Central memory CD8-positive, alpha-beta T cell (primary cell): Measurements from ENCODE around the gene PCP4.
"Not testable (repeated sequence)": the region's sequence is repeated elsewhere in the genome, so short reads cannot be mapped to it uniquely, and the experiment has no call there.

Experiments
- ATAC-seq: fragments of 150-1000 bp; cut with Tn5 transposase; replicated peaks from 2 replicates; pipeline ENCODE4 v1.10.0; 2022; ENCODE audit warnings: mild to moderate bottlenecking, moderate FRiP score, moderate number of reproducible peaks; ENCODE audit not compliant: poor library complexity, severe bottlenecking; ENCODE audit errors: extremely low read depth
- DNase-seq, 2 donors: peaks; one replicate each; pipeline ENCODE4 v3.0.0; 2021; ENCODE audit warnings: low spot score in 2 of 2
- H3K27ac Mint-ChIP-seq: one replicate; pipeline ENCODE4 v1.8.0; 2022; ENCODE audit warnings: low read depth, mild to moderate bottlenecking, moderate library complexity, mixed read lengths
- H3K27me3 Mint-ChIP-seq: one replicate; pipeline ENCODE4 v1.8.0; 2022; ENCODE audit warnings: mixed read lengths
- H3K36me3 Mint-ChIP-seq: one replicate; pipeline ENCODE4 v1.8.0; 2022; ENCODE audit warnings: mild to moderate bottlenecking, moderate library complexity, mixed read lengths; ENCODE audit not compliant: insufficient read depth
- H3K4me1 Mint-ChIP-seq: one replicate; pipeline ENCODE4 v1.8.0; 2022; ENCODE audit warnings: mixed read lengths
- H3K4me3 Mint-ChIP-seq: one replicate; pipeline ENCODE4 v1.8.0; 2022; ENCODE audit warnings: mild to moderate bottlenecking, moderate library complexity, mixed read lengths
- H3K9me3 Mint-ChIP-seq: one replicate; pipeline ENCODE4 v1.8.0; 2022; ENCODE audit warnings: mixed read lengths

PCP4 gene

DNA sequence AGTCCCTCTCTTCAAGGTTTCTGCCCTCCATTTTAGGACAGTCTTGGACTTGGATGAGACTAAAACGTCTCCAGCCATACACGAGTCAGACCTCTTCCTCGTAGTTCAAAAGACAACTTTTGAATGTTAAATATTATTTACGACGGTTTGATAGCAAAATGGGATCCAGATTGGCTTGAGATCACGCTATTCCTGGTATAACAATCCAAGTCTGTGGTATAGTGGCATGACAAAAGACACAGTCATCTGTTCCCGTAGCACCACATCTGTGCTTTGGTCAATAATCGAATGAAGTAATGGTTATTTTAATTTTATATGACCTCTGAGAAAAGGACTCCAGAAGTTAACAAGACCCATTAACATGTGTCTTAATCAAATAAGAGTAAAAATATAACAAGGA is 7.0 kb downstream of the PCP4 start:
- DNase-seq (no peak), ATAC-seq (no peak)
- no peak overlapping the region for H3K27ac Mint-ChIP-seq
- H3K4me3 Mint-ChIP-seq: no peak overlapping the region
- H3K36me3 Mint-ChIP-seq: no peaks in the 10 kb centered on the region
- H3K9me3 Mint-ChIP-seq: peaks cover 11% of the 10 kb centered on the region
- H3K27me3 Mint-ChIP-seq: no peaks in the 10 kb centered on the region
- H3K4me1 Mint-ChIP-seq: no peaks in the 10 kb centered on the region

DNA sequence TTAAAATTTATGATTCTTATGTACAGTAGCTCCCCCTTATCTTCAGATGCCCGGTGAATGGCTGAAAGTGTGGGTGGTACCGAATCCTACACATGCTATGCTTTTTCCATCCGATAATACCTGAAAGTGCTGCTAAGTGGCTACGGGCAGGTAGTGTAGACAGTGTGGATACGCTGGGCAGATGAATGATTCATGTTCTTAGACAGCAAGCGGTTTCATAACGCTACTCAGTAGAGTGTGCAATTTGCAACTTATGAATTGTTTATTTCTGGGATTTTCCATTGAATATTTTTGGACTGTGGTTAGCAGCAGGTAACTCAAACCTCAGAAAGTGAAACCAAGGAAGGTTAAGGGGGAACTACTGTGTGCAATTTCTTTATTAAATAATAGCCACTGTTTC is 7.5 kb downstream of the PCP4 start:
- H3K27me3 Mint-ChIP-seq: no peaks in the 10 kb centered on the region
- H3K9me3 Mint-ChIP-seq: peaks cover 11% of the 10 kb centered on the region

DNA sequence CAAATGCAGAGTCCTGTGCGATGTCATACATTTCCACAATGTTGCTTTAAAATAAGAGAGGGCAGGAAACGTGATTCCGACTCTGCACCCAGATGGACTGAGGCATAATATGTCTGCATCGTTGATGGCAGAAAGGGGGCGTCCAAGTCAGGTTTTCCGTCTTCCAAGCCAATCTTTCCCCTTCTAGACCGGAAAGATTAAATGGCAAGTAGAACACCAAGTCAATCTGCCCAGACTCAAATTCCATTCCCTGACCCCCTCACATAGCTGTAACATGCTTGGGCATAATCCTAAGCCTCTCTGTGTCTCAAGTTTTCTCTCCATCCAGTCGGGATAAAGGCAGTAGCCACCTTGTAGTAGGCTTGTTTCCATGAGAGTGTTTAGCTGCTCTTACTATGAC is 14.4 kb downstream of the PCP4 start:
- no peak overlapping the region for H3K27ac Mint-ChIP-seq
- no peaks in the 10 kb centered on the region for H3K4me1 Mint-ChIP-seq
- ATAC-seq: no peak
- H3K36me3 Mint-ChIP-seq: no peaks in the 10 kb centered on the region
- no peaks in the 10 kb centered on the region for H3K27me3 Mint-ChIP-seq
- H3K4me3 Mint-ChIP-seq: no peak overlapping the region
- DNase-seq: no peak
- H3K9me3 Mint-ChIP-seq: peaks cover 6% of the 10 kb centered on the region

More for the DNA sequence above, 7.5 kb downstream of the PCP4 start:
- DNase-seq (no peak), ATAC-seq (no peak)
- Mint-ChIP-seq H3K4me1 (no peaks in the 10 kb centered on the region), H3K27ac (no peak overlapping the region), H3K4me3 (no peak overlapping the region), H3K36me3 (no peaks in the 10 kb centered on the region)

DNA sequence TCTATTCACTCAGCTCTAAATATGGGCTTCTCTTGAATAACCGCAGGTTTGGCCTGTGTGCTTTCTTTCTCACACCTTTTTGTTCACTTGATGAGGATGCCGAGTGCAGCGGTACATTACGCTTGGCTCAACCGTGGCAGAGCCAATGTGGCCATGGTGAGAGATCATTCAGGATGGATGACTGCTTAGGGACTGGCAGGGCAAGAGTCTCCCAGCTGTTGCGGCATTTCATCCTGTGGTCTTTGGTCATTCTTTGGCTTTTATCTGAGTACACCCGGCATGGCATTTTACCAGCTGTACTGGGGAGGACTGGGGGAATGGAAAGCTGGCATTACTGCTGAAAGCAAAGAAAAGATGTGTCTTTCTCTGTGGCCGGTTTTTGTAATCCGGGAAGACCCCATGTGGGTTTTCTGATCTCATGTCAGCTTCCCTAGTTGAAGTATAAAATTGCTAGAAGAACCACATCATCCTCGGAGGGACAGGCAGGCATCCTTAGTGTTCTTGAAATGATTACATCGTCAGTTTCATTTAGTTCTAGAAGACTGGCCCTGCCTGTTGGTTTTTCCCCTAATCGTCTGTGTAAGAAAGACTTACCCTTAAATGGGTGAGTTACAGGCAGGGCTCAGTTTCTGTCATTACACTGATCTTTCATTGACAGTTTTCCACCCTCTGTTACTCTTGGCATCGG is 15.1 kb downstream of the PCP4 start:
- Mint-ChIP-seq H3K27me3 (no peaks in the 10 kb centered on the region), H3K4me1 (no peaks in the 10 kb centered on the region), H3K36me3 (no peaks in the 10 kb centered on the region), H3K27ac (no peak overlapping the region), H3K4me3 (no peak overlapping the region), H3K9me3 (peaks cover 6% of the 10 kb centered on the region)
- no peak for DNase-seq
- no peak for ATAC-seq

DNA sequence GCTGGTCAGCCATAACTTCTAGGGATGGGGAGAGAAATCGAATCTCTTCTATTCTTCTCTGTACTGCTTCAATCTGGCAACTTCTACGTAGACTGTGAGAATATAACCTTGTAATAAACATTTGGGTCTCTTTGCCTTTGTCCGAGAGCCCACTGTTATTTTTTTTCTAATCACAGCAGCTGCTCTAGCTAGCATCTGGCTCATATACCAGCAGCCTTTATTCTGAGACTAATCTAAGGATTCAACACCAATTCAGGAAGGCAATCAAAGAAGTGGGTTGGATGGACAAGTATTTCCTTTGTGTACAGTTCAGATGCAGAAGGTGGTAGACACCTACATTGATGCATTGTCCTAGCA is 15.6 kb downstream of the PCP4 start:
- no peak overlapping the region for H3K27ac Mint-ChIP-seq
- no peaks in the 10 kb centered on the region for H3K36me3 Mint-ChIP-seq
- no peaks in the 10 kb centered on the region for H3K27me3 Mint-ChIP-seq
- ATAC-seq (no peak), DNase-seq (no peak)
- H3K4me3 Mint-ChIP-seq: no peak overlapping the region
- no peaks in the 10 kb centered on the region for H3K4me1 Mint-ChIP-seq
- peaks cover 6% of the 10 kb centered on the region for H3K9me3 Mint-ChIP-seq

DNA sequence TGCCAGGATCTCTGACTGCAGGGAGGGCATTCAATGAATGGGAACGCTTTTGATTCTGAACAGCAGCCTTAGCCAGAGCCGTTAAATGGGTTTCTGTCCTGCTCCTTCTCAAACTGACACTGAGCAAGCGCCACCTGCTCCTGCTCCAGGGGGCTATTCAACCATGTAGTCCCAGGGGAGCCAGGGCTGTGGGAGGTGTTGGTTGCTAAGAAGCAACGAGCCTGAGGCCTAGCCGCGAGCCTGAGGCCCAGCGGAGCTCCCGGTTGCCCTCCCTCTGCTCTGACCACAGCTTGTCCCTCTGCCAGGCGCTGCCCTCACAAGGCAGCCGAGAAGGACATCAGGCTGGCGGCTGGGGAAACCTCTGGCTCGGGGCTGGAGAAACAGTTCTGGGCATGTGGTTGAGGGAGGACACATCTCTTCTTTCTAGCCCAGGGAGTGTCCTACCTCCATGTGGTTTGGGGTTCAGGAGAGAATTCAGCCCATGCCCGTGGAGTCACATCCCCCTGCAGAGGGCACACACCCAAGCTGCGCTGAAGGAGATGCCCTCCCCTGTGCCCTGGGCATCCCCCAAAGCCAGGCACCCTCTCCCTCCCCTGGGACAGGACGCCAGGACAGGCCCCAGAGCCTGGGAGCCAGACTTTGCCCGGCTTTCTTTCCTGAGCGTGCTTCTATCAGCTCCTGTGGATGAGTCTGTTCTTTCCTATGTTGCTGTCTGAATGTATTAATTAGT is 18.0 kb downstream of the PCP4 start:
- DNase-seq (no peak), ATAC-seq (no peak)
- Mint-ChIP-seq H3K4me1 (no peaks in the 10 kb centered on the region), H3K9me3 (peaks cover 6% of the 10 kb centered on the region), H3K27ac (no peak overlapping the region), H3K4me3 (no peak overlapping the region), H3K27me3 (no peaks in the 10 kb centered on the region), H3K36me3 (no peaks in the 10 kb centered on the region)

DNA sequence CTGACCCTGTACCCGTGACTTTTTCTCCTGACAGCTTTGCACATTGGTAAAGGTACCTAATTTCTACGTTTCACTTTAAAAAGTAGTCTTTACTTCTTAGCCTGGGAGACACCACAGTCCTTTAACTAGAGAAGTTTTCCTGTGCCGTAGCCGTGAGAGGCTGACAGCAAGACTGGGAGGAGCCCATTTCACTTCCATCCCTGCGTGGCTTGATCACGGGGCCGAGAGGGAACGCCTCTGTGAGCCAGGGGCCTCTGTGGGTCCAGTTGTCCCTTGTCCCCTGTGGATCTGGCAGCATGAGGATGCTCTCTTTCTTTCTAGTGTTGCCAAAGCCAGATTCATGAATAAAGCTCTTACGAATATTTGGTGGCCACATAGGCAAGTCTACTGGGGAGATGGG is 21.6 kb downstream of the PCP4 start:
- Mint-ChIP-seq H3K27me3 (no peaks in the 10 kb centered on the region), H3K4me3 (no peak overlapping the region), H3K4me1 (no peaks in the 10 kb centered on the region), H3K9me3 (peaks cover 5% of the 10 kb centered on the region), H3K36me3 (no peaks in the 10 kb centered on the region), H3K27ac (no peak overlapping the region)
- DNase-seq (no peak), ATAC-seq (no peak)

DNA sequence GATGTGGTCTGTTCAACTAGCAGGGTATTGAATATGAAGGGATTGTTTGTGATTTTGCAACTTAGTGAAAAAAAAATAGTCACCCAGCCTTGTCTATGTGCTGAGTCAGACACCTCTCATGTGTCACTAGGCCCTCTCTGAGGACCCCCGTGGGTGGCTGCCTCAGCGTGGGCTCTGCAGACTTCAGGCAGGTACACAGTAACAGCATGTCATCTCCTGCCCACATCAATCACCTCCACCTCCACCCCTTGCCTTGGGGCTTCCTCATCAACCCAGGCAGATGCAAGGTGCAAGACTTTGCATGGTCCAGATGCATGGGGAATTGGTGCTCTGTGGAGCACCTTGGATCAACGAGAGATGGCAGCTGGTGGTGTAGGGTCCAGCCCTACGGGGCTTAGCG is 23.9 kb downstream of the PCP4 start:
- Mint-ChIP-seq H3K27ac (no peak overlapping the region), H3K9me3 (peaks cover 16% of the 10 kb centered on the region), H3K36me3 (no peaks in the 10 kb centered on the region), H3K4me1 (no peaks in the 10 kb centered on the region), H3K27me3 (no peaks in the 10 kb centered on the region), H3K4me3 (no peak overlapping the region)
- ATAC-seq: no peak
- DNase-seq: no peak

DNA sequence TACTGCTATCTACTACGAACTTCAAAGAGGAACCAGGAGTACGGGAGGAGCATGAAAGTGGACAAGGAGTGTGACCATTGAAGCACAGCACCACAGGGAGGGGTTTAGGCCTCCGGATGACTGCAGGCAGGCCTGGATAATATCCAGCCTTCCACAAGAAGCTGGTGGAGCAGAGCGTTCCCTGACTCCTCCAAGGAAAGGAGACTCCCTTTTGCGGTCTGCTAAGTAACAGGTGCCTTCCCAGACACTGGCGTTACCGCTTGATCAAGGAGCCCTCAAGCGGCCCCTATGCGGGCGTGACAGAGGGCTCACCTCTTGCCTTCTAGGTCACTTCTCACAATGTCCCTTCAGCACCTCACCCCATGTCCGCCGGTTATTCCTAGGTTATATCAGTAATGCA is 24.6 kb downstream of the PCP4 start:
- H3K27ac Mint-ChIP-seq: not testable (repeated sequence)

DNA sequence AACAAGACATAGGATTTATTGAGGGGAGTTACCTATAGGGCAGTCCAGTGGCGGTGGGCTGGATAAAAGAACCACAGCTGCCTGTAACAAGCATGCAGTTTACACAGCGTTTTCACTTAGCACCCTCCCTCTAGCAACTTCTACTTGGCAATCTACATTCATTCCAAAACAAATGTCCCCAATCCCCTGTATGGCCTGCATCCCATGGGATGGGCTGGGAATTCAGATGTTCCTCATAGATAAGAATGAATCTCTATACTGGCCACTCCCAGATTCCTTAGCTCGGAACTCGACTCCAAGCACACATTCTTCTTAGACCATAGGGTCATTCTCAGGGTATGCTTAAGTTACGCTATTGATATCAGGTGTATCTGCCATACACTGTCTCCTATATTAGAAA is 33.3 kb downstream of the PCP4 start:
- H3K9me3 Mint-ChIP-seq: peaks cover 13% of the 10 kb centered on the region
- DNase-seq (no peak), ATAC-seq (no peak)
- H3K27me3 Mint-ChIP-seq: no peaks in the 10 kb centered on the region
- no peak overlapping the region for H3K27ac Mint-ChIP-seq
- H3K4me1 Mint-ChIP-seq: no peaks in the 10 kb centered on the region
- no peaks in the 10 kb centered on the region for H3K36me3 Mint-ChIP-seq
- no peak overlapping the region for H3K4me3 Mint-ChIP-seq

More for the DNA sequence above, 24.6 kb downstream of the PCP4 start:
- not testable (repeated sequence) for H3K27me3 Mint-ChIP-seq, H3K4me3 Mint-ChIP-seq, H3K36me3 Mint-ChIP-seq, ATAC-seq, H3K4me1 Mint-ChIP-seq, DNase-seq
- peaks cover 18% of the 10 kb centered on the region for H3K9me3 Mint-ChIP-seq

DNA sequence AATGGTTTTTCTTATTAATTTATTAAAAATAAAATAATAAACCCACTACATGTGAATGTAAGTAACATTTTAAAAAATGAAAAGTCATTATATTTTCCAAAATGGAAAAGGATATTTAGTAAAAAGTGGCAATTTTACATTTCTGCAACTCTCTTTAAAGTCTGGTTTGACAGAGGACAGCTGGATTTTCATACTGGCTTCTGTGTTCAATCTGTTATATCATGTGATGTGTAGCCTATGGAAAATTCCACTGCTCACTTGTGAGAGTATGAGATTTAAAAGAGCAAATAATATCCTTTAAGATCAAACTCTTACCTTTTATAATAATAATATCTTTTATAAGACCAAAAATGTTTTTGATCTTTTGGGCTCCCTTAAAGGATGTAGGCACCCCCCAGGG is 33.7 kb downstream of the PCP4 start:
- Mint-ChIP-seq H3K9me3 (peaks cover 10% of the 10 kb centered on the region), H3K27ac (no peak overlapping the region), H3K36me3 (no peaks in the 10 kb centered on the region), H3K27me3 (no peaks in the 10 kb centered on the region), H3K4me1 (no peaks in the 10 kb centered on the region), H3K4me3 (no peak overlapping the region)
- DNase-seq (no peak), ATAC-seq (no peak)

DNA sequence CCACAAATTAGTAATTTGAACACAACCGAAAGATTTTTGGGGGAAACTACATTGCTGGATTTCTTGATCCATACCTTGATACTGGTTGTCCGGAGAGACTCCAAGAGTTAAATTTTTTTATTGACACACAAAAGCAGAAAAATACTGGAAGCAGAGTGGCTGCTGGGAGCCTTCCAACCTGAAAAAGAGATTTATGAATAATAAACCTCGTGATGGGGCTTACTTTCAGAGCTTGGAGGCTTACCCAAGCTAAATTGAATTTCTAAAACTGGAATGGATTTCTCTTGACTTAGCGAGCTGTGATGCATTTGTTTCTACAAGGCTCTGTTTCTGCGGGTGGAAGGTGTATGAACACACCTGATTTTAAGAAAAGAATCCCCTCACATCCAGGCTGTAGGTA is 35.7 kb downstream of the PCP4 start:
- H3K27ac Mint-ChIP-seq: no peak overlapping the region
- H3K36me3 Mint-ChIP-seq: no peaks in the 10 kb centered on the region
- no peaks in the 10 kb centered on the region for H3K4me1 Mint-ChIP-seq
- H3K4me3 Mint-ChIP-seq: no peak overlapping the region
- no peaks in the 10 kb centered on the region for H3K27me3 Mint-ChIP-seq
- ATAC-seq: no peak
- H3K9me3 Mint-ChIP-seq: peaks cover 8% of the 10 kb centered on the region
- DNase-seq: no peak

DNA sequence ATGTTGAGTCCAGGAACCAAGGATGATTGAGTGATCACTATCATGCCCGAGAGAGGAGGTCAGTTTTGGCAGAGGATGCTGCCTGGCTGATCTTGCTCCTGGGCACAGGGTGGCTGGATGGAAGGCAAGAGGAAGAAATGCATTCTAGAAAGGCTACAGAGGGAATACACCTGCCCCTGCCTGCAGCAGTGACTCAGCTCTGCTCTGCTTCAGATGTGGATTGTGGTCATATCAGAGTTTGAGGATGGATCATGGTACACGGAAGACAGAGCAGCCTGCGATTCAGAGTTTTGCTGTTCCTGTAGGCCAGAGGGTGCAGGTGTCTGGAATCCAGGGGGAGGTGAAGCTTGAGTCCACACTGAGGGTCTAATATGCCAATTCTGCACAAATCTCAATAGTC is 37.2 kb downstream of the PCP4 start:
- Mint-ChIP-seq H3K4me1 (no peaks in the 10 kb centered on the region), H3K36me3 (no peaks in the 10 kb centered on the region), H3K27me3 (no peaks in the 10 kb centered on the region), H3K9me3 (peaks cover 11% of the 10 kb centered on the region), H3K4me3 (no peak overlapping the region), H3K27ac (no peak overlapping the region)
- ATAC-seq: no peak
- DNase-seq: no peak
